Effector memory CD4-positive, alpha-beta T cell (primary cell): ENCODE data around the gene ORC3.
"Not testable (repeated sequence)": the region's sequence is repeated elsewhere in the genome, so short reads cannot be mapped to it uniquely, and the experiment has no call there.

Experiments
- DNase-seq, 3 donors: peaks; one replicate each; pipeline ENCODE4 v3.0.0-alpha.2; 2020
- H3K27ac ChIP-seq: 2 replicates; pipeline ENCODE4 v1.7.0; 2013; ENCODE audit warnings: mild to moderate bottlenecking, low read length, moderate library complexity; ENCODE audit not compliant: insufficient read depth, poor library complexity, severe bottlenecking
- H3K27me3 ChIP-seq: replicated peaks from 2 replicates; pipeline ENCODE4 v1.7.0; 2013; ENCODE audit warnings: mild to moderate bottlenecking, low read length; ENCODE audit not compliant: insufficient read depth, control insufficient read depth, poor library complexity, severe bottlenecking
- H3K36me3 ChIP-seq: 2 replicates; pipeline ENCODE4 v1.7.0; 2013; ENCODE audit warnings: mild to moderate bottlenecking, low read length, moderate library complexity; ENCODE audit not compliant: control insufficient read depth, insufficient read depth
- H3K4me1 ChIP-seq: 2 replicates; pipeline ENCODE4 v1.7.0; 2013; ENCODE audit warnings: low read length, mild to moderate bottlenecking; ENCODE audit not compliant: control insufficient read depth, insufficient read depth, poor library complexity, severe bottlenecking
- H3K4me3 ChIP-seq: 2 replicates; pipeline ENCODE4 v1.7.0; 2013; ENCODE audit warnings: low read length, low read depth, mild to moderate bottlenecking; ENCODE audit not compliant: insufficient read depth, poor library complexity, severe bottlenecking
- H3K9me3 ChIP-seq: 2 replicates; pipeline ENCODE4 v1.7.0; 2013; ENCODE audit warnings: mild to moderate bottlenecking, low read length, moderate library complexity; ENCODE audit not compliant: control insufficient read depth

Gene ORC3

GRCh38 chr6:87590990-87591389 is 1.1 kb downstream of the ORC3 start:
- Histone ChIP-seq H3K36me3 (peaks cover 11% of the 10 kb centered on the region), H3K27me3 (no peaks in the 10 kb centered on the region), H3K27ac (no peak overlapping the region), H3K4me3 (peak overlapping the region; percentile 90), H3K4me1 (peaks cover 15% of the 10 kb centered on the region), H3K9me3 (no peaks in the 10 kb centered on the region)
- no peak for DNase-seq

- no peaks in the 10 kb centered on the region for H3K9me3 ChIP-seq
- no peak overlapping the region for H3K4me3 ChIP-seq
- DNase-seq = no peak
- no peaks in the 10 kb centered on the region for H3K27me3 ChIP-seq
- H3K27ac ChIP-seq = no peak overlapping the region
- H3K36me3 ChIP-seq = peaks cover 10% of the 10 kb centered on the region
- no peaks in the 10 kb centered on the region for H3K4me1 ChIP-seq
These were observed 10.6 kb downstream of the ORC3 start for GRCh38 chr6:87600576-87600975.

GRCh38 chr6:87606199-87606598 is 16.3 kb downstream of the ORC3 start:
- no peak overlapping the region for H3K4me3 ChIP-seq
- H3K27me3 ChIP-seq = no peaks in the 10 kb centered on the region
- no peaks in the 10 kb centered on the region for H3K9me3 ChIP-seq
- no peak overlapping the region for H3K27ac ChIP-seq
- peaks cover 18% of the 10 kb centered on the region for H3K36me3 ChIP-seq
- no peaks in the 10 kb centered on the region for H3K4me1 ChIP-seq
- no peak for DNase-seq

GRCh38 chr6:87608802-87609201 is 18.9 kb downstream of the ORC3 start:
- Histone ChIP-seq H3K27me3 (no peaks in the 10 kb centered on the region), H3K36me3 (peaks cover 23% of the 10 kb centered on the region), H3K9me3 (no peaks in the 10 kb centered on the region), H3K4me3 (no peak overlapping the region), H3K4me1 (no peaks in the 10 kb centered on the region), H3K27ac (no peak overlapping the region)
- DNase-seq = no peak

- H3K27me3 ChIP-seq, H3K4me3 ChIP-seq, H3K4me1 ChIP-seq, DNase-seq, H3K9me3 ChIP-seq, H3K27ac ChIP-seq: not testable (repeated sequence)
- H3K36me3 ChIP-seq = peaks cover 15% of the 10 kb centered on the region
These were observed 23.1 kb downstream of the ORC3 start for GRCh38 chr6:87613018-87613417.

- H3K4me1 ChIP-seq = no peaks in the 10 kb centered on the region
- no peak overlapping the region for H3K27ac ChIP-seq
- no peaks in the 10 kb centered on the region for H3K9me3 ChIP-seq
- H3K4me3 ChIP-seq = no peak overlapping the region
- no peak for DNase-seq
- H3K36me3 ChIP-seq = peaks cover 7% of the 10 kb centered on the region
- no peaks in the 10 kb centered on the region for H3K27me3 ChIP-seq
These were observed 27.5 kb downstream of the ORC3 start for GRCh38 chr6:87617405-87617804.

- Histone ChIP-seq H3K27me3 (no peaks in the 10 kb centered on the region), H3K4me3 (no peak overlapping the region), H3K9me3 (no peaks in the 10 kb centered on the region), H3K36me3 (no peaks in the 10 kb centered on the region), H3K27ac (no peak overlapping the region), H3K4me1 (no peaks in the 10 kb centered on the region)
- no peak for DNase-seq
These were observed 28.6 kb downstream of the ORC3 start for GRCh38 chr6:87618531-87618930.

- H3K36me3 ChIP-seq = no peaks in the 10 kb centered on the region
- H3K4me1 ChIP-seq = no peaks in the 10 kb centered on the region
- no peaks in the 10 kb centered on the region for H3K27me3 ChIP-seq
- no peak overlapping the region for H3K27ac ChIP-seq
- no peak overlapping the region for H3K4me3 ChIP-seq
- no peaks in the 10 kb centered on the region for H3K9me3 ChIP-seq
- no peak for DNase-seq
These were observed 33.3 kb downstream of the ORC3 start for GRCh38 chr6:87623248-87623647.

- DNase-seq = no peak
- Histone ChIP-seq H3K4me1 (no peaks in the 10 kb centered on the region), H3K4me3 (no peak overlapping the region), H3K27me3 (no peaks in the 10 kb centered on the region), H3K27ac (no peak overlapping the region), H3K36me3 (no peaks in the 10 kb centered on the region), H3K9me3 (no peaks in the 10 kb centered on the region)
These were observed 38.5 kb downstream of the ORC3 start for GRCh38 chr6:87628424-87628823.

GRCh38 chr6:87628881-87629280 is 38.9 kb downstream of the ORC3 start:
- no peaks in the 10 kb centered on the region for H3K36me3 ChIP-seq
- no peaks in the 10 kb centered on the region for H3K27me3 ChIP-seq
- no peaks in the 10 kb centered on the region for H3K9me3 ChIP-seq
- no peak for DNase-seq
- H3K4me1 ChIP-seq = no peaks in the 10 kb centered on the region
- no peak overlapping the region for H3K27ac ChIP-seq
- no peak overlapping the region for H3K4me3 ChIP-seq

- Histone ChIP-seq H3K4me1 (no peaks in the 10 kb centered on the region), H3K4me3 (no peak overlapping the region), H3K27ac (no peak overlapping the region), H3K36me3 (peaks cover 5% of the 10 kb centered on the region), H3K27me3 (no peaks in the 10 kb centered on the region), H3K9me3 (no peaks in the 10 kb centered on the region)
- no peak for DNase-seq
These were observed 40.8 kb downstream of the ORC3 start for GRCh38 chr6:87630746-87631145.
